Esophagus muscularis mucosa (tissue), 4 donors: ENCODE results near the gene MET. TPM values are rescaled to one million over a fixed set of nuclear protein-coding genes. Genes with fewer than 3 reads are reported as not detected.
A peak's percentile ranks its signal among the peaks of the same experiment; 100 is the strongest.

Experiments
- DNase-seq: peaks from one replicate; pipeline ENCODE4 v3.0.0-alpha.2; 2017; ENCODE audit errors: extremely low spot score
- H3K27ac ChIP-seq, 4 donors: fragments of 200-600 bp; sonication (generic); replicated peaks in 1 of 4; 1 replicate in 3 of 4; 2 replicates in 1 of 4; pipeline ENCODE4 v1.5.1; 2016 to 2019; ENCODE audit warnings: mild to moderate bottlenecking in 1 of 4
- H3K27me3 ChIP-seq, 4 donors: fragments of 200-600 bp; sonication (generic); one replicate each; pipeline versions ENCODE4 v1.5.1 to v1.6.0; 2016 to 2019
- H3K36me3 ChIP-seq, 4 donors: fragments of 200-600 bp; sonication (generic); one replicate each; pipeline ENCODE4 v1.5.1; 2016 to 2019
- H3K4me1 ChIP-seq, 4 donors: fragments of 200-600 bp; sonication (generic); one replicate each; pipeline ENCODE4 v1.5.1; 2016 to 2019
- H3K4me3 ChIP-seq, 4 donors: fragments of 200-600 bp; sonication (generic); 1 replicate in 2 of 4; 2 replicates in 2 of 4; pipeline ENCODE4 v1.5.1; 2016 to 2019; ENCODE audit warnings: mild to moderate bottlenecking in 4 of 4, moderate library complexity in 1 of 4
- H3K9me3 ChIP-seq, 4 donors: fragments of 200-600 bp; sonication (generic); 1 replicate in 3 of 4; 2 replicates in 1 of 4; pipeline ENCODE4 v1.5.1; 2016 to 2019
- CTCF ChIP-seq, 3 experiments: fragments of 200-600 bp in 2 of 3; fragments of 450-650 bp in 1 of 3; sonication (generic) in 2 of 3; IDR thresholded peaks; one replicate each; pipeline ENCODE4 v1.5.1; 2017 to 2019; ENCODE audit warnings: antibody characterized with exemption in 3 of 3, mild to moderate bottlenecking in 2 of 3, moderate library complexity in 1 of 3
- EP300 ChIP-seq: sonication (generic); formaldehyde crosslinking; IDR thresholded peaks from one replicate; pipeline ENCODE4 v1.6.1; 2017; ENCODE audit warnings: antibody characterized with exemption
- POLR2A ChIP-seq: fragments of 450-650 bp; IDR thresholded peaks from one replicate; pipeline ENCODE4 v1.6.1; 2017; ENCODE audit warnings: antibody characterized with exemption, moderate library complexity, mild to moderate bottlenecking, low read depth
- POLR2AphosphoS5 ChIP-seq, 2 donors: sonication (generic); formaldehyde crosslinking; IDR thresholded peaks; one replicate each; pipeline ENCODE4 v1.6.1; 2017; ENCODE audit warnings: antibody characterized with exemption in 2 of 2
- WGBS: methylation state at CpG from one replicate; pipeline ENCODE4 v1.1.5; 2018; 5-methylcytosine and 5-hydroxymethylcytosine counted together
- intact Hi-C: fragments of 100-400 bp; cut with DNase I; formaldehyde crosslinking; loops from one replicate; pipeline ENCODE4 v1.15.1; 2023
- total RNA-seq, 4 donors: library from RNA; depleted of rRNA; stranded (reverse); fragments of >200 nt; gene quantifications; one replicate each; pipeline versions ENCODE4 v1.1.0 to v1.2.1, GENCODE V29; 2016

Gene MET
- total RNA-seq, 4 donors from 2014 or later = 12.0 to 27.2 (median 15.7) TPM

DNA sequence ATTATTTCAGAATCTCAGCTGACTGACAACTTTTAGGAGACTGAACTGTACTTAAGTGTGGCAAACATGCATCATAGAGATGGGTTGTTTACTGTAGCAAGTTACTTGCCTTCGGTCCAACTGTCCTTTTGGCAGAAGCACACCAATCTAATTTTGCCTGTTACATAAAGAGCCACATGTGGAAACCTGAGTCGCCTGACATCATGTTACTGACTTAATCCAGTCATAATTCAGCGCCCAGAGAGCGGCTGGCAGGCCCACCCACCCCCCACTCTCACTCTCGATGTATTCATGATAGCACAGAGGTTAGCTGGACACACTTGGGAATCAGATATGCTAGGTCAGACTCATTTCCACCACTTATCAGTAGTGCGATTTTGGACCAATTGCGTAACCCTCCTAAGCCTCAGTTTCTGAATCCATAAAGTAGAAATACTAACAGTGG is 133.1 kb downstream of the MET start:
- peaks cover 16 to 51% (median 44%) of the 10 kb centered on the region in 4 donors for H3K4me1 ChIP-seq
- TF ChIP-seq POLR2A (no peak), POLR2AphosphoS5 (IDR thresholded peaks at IDR 0.05) (peak in 1 of 2 donors; percentile 32)
- no peak for DNase-seq
- no peak overlapping the region for H3K4me3 ChIP-seq
- H3K27me3 ChIP-seq = no peaks in the 10 kb centered on the region
- H3K36me3 ChIP-seq = no peaks in the 10 kb centered on the region
- no peaks in the 10 kb centered on the region for H3K9me3 ChIP-seq
- 24% methylated on average over 7 of the region's 7 CpGs for WGBS
- intact Hi-C loops = loop anchor here (5.0 kb wide), 1 partner anchor 548 kb away; no protein-coding TSS in a partner anchor
- H3K27ac ChIP-seq = no peak overlapping the region

DNA sequence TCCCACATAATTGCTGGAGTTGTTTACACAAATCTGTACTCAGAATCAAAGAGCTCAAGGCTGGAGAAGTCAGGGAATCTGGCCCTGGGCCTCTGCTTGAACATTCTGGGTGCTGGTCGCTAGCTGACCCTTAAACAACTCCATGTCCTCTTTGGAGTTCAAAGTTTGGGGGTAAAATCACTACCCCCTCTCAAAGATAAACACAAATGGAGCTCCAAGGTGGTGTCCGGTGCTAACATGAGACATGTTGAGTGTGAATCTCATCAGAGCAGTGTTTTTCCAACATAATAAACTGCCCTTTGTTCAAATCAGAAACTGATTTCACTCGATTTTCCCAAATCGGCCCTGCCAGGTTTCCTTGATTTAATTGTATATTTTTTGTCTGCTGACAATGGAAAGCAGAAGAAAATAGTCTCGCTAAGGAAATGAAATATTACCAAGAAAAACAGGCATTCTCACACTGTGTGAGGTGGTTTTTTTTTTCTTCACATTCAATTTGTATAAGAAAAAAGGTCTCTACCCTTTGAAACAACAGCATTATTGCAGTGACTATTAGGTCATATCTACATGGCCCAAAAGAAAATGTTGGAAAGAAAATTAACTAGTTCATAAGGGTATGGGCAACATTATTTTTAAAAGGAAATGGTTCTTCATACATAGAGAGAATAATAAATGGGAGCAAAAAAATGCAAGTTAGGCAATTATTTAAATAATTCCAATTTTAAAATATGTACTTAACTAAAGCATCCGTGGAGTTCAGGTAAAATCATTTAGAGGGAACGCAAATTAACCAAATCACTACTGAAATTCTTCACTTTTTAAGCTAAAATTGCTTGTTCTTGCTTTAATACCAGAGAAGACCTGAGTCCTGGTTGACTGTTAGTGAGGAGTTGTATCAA is 134.3 kb downstream of the MET start:
- Histone ChIP-seq H3K27ac (no peak overlapping the region), H3K9me3 (no peaks in the 10 kb centered on the region), H3K4me1 (peaks cover 16 to 39% (median 32%) of the 10 kb centered on the region in 4 donors), H3K4me3 (no peak overlapping the region), H3K36me3 (no peaks in the 10 kb centered on the region), H3K27me3 (no peaks in the 10 kb centered on the region)
- DNase-seq = peak; percentile 60
- no peak for TF ChIP-seq POLR2A
- TF ChIP-seq POLR2AphosphoS5 (IDR thresholded peaks at IDR 0.05) = no peak
- TF ChIP-seq EP300 = no peak
- no peak for TF ChIP-seq CTCF (IDR thresholded peaks at IDR 0.05)
- intact Hi-C loops = loop anchor here (5.0 kb wide), 1 partner anchor 549 kb away; no protein-coding TSS in a partner anchor
- WGBS = 79% methylated on average over 7 of the region's 7 CpGs

- no peak overlapping the region for H3K27ac ChIP-seq
- intact Hi-C loops = loop anchor here (5.0 kb wide), 1 partner anchor 550 kb away; no protein-coding TSS in a partner anchor
- DNase-seq = no peak
- H3K4me3 ChIP-seq = no peak overlapping the region
- WGBS = 92% methylated on average over 3 of the region's 3 CpGs
- no peaks in the 10 kb centered on the region for H3K36me3 ChIP-seq
- TF ChIP-seq POLR2A (no peak), POLR2AphosphoS5 (IDR thresholded peaks at IDR 0.05) (no peak), CTCF (IDR thresholded peaks at IDR 0.05) (no peak), EP300 (no peak)
- H3K9me3 ChIP-seq = no peaks in the 10 kb centered on the region
- peaks cover 16 to 31% (median 25%) of the 10 kb centered on the region in 4 donors for H3K4me1 ChIP-seq
- no peaks in the 10 kb centered on the region for H3K27me3 ChIP-seq
Observed at GRCh38 chr7:116807011-116807560, 135.1 kb downstream of the MET start.

DNA sequence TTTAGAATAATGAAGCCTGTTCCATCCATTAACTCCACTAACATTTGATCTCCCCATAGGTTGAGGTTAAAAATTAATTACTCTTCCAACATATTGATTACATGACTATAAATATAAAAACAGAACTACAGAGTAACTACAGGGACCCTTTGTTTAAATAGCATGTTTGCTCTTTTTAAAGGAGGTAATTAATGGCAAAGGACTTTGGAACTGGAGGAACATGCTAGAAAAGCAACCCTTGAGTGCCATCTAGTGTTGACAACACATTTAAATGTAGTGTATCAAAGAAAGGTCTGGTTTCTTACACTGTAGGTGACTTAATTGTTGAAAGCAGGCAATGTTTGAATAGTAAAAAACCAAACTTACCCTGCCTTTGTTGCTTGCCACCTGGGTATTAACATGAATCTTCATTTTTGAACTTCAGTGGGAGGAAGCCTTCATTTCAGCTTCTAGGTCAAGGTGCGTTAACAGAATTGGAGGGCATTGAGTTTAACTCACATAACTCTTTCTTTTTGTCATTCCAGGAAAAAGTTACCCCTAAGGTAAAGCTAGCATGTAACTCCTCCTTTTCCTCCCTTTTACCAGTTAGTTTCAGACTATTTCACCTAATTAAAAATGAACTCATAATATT is 137.8 kb downstream of the MET start:
- intact Hi-C loops = loop anchor here (2.0 to 5.0 kb wide), 4 partner anchors 137 to 637 kb away; partner anchors contain the start of gene MET
- Histone ChIP-seq H3K4me1 (peaks cover 5 to 14% (median 11%) of the 10 kb centered on the region in 4 donors), H3K4me3 (no peak overlapping the region), H3K36me3 (no peaks in the 10 kb centered on the region), H3K9me3 (no peaks in the 10 kb centered on the region), H3K27ac (no peak overlapping the region), H3K27me3 (no peaks in the 10 kb centered on the region)
- no peak for TF ChIP-seq POLR2A
- TF ChIP-seq CTCF (IDR thresholded peaks at IDR 0.05) = peak; percentile 54 to 61 (median 57)
- no peak for TF ChIP-seq EP300
- no peak for DNase-seq
- 87% methylated on average over 1 of the region's 1 CpG for WGBS
